Endodermal cell (in vitro differentiated cells): ENCODE results near the gene SUGCT. TPM values are rescaled to one million over a fixed set of nuclear protein-coding genes. Genes with fewer than 3 reads are reported as not detected.

Source experiments
- DNase-seq: peaks from one replicate; pipeline ENCODE4 v3.0.0-alpha.2; 2017
- H3K27ac ChIP-seq: 2 replicates; pipeline ENCODE4 v1.5.1; 2013; ENCODE audit warnings: mild to moderate bottlenecking, low read depth, low read length, moderate library complexity
- H3K27me3 ChIP-seq: 2 replicates; pipeline ENCODE4 v1.6.1; 2013; ENCODE audit warnings: mild to moderate bottlenecking, low read length, moderate library complexity; ENCODE audit not compliant: insufficient read depth, control insufficient read depth, poor library complexity, severe bottlenecking
- H3K36me3 ChIP-seq: 2 replicates; pipeline ENCODE4 v1.7.0; 2013; ENCODE audit warnings: mild to moderate bottlenecking, low read length, moderate library complexity; ENCODE audit not compliant: control insufficient read depth, insufficient read depth
- H3K4me1 ChIP-seq: one replicate; pipeline ENCODE4 v1.7.0; 2013; ENCODE audit warnings: low read length; ENCODE audit not compliant: control insufficient read depth, insufficient read depth
- H3K4me3 ChIP-seq: 2 replicates; pipeline ENCODE4 v1.5.1; 2013; ENCODE audit warnings: mild to moderate bottlenecking, low read length, moderate library complexity
- H3K9ac ChIP-seq: 2 replicates; pipeline ENCODE4 v1.6.1; 2013; ENCODE audit warnings: mild to moderate bottlenecking, low read length, moderate library complexity; ENCODE audit not compliant: poor library complexity, severe bottlenecking; ENCODE audit errors: extremely low read depth
- H3K9me3 ChIP-seq: 2 replicates; pipeline ENCODE4 v1.6.1; 2013; ENCODE audit warnings: mild to moderate bottlenecking, low read length, moderate library complexity; ENCODE audit not compliant: control insufficient read depth
- H3K27ac Mint-ChIP-seq: 2 replicates; pipeline ENCODE4 v1.8.0; 2020; ENCODE audit warnings: mixed read lengths
- H3K27me3 Mint-ChIP-seq: 2 replicates; pipeline ENCODE4 v1.8.0; 2021; ENCODE audit warnings: mild to moderate bottlenecking, mixed read lengths; ENCODE audit not compliant: insufficient read depth
- H3K36me3 Mint-ChIP-seq: 2 replicates; pipeline ENCODE4 v1.8.0; 2020; ENCODE audit warnings: low read depth, mixed read lengths
- H3K4me1 Mint-ChIP-seq: 2 replicates; pipeline ENCODE4 v1.8.0; 2020; ENCODE audit warnings: mixed read lengths
- H3K4me3 Mint-ChIP-seq: 2 replicates; pipeline ENCODE4 v1.8.0; 2020; ENCODE audit warnings: mild to moderate bottlenecking, moderate library complexity, mixed read lengths
- H3K9me3 Mint-ChIP-seq: 2 replicates; pipeline ENCODE4 v1.8.0; 2020; ENCODE audit warnings: mild to moderate bottlenecking, mixed read lengths
- CTCF ChIP-seq: fragments of 200-600 bp; sonication (generic); conservative IDR thresholded peaks from 2 replicates; pipeline ENCODE4 v1.5.0; 2021; ENCODE audit warnings: antibody characterized with exemption, mild to moderate bottlenecking
- WGBS, 2 experiments: methylation state at CpG; one replicate each; pipeline versions ENCODE4 v1.1.5 to v1.1.7; 2013; ENCODE audit warnings: missing lambda C conversion rate in 2 of 2, mixed read lengths in 1 of 2; ENCODE audit not compliant: insufficient coverage in 1 of 2, insufficient read length in 1 of 2; 5-methylcytosine and 5-hydroxymethylcytosine counted together
- total RNA-seq, 2 donors: library from RNA; stranded (reverse); fragmentation: NEBNext Ultra II Directional in 1 of 2; extraction: Animal tissue kit (Norgen Biotek cat#: 25700) in 1 of 2; gene quantifications; 2 replicates in 1 of 2; 3 replicates in 1 of 2; pipeline ENCODE4 v1.2.1, GENCODE V29; 2021

The SUGCT gene
- total RNA-seq, 2 donors from 2014 or later = 3.6 to 3.9 TPM

GRCh38 chr7:40526951-40527715 lies 392.3 kb downstream of the SUGCT start:
- no peaks in the 10 kb centered on the region for H3K27me3 Mint-ChIP-seq
- no peaks in the 10 kb centered on the region for H3K9me3 ChIP-seq
- no peaks in the 10 kb centered on the region for H3K36me3 ChIP-seq
- TF ChIP-seq CTCF = no peak
- H3K9me3 Mint-ChIP-seq = no peaks in the 10 kb centered on the region
- WGBS, 2 experiments = no CpG with 5 or more reads among the region's 1 CpG
- no peak overlapping the region for H3K9ac ChIP-seq
- H3K27ac ChIP-seq = no peak overlapping the region
- H3K4me1 ChIP-seq = no peaks in the 10 kb centered on the region
- H3K27ac Mint-ChIP-seq = no peak overlapping the region
- no peaks in the 10 kb centered on the region for H3K4me1 Mint-ChIP-seq
- H3K4me3 Mint-ChIP-seq = no peak overlapping the region
- no peaks in the 10 kb centered on the region for H3K36me3 Mint-ChIP-seq
- H3K4me3 ChIP-seq = no peak overlapping the region
- H3K27me3 ChIP-seq = no peaks in the 10 kb centered on the region
- DNase-seq = no peak

- no peak overlapping the region for H3K4me3 ChIP-seq
- H3K27ac ChIP-seq = no peak overlapping the region
- H3K27me3 ChIP-seq = no peaks in the 10 kb centered on the region
- no peak for DNase-seq
- H3K36me3 ChIP-seq = no peaks in the 10 kb centered on the region
- no peaks in the 10 kb centered on the region for H3K4me1 Mint-ChIP-seq
- H3K4me1 ChIP-seq = no peaks in the 10 kb centered on the region
- H3K9me3 Mint-ChIP-seq = no peaks in the 10 kb centered on the region
- no peak overlapping the region for H3K9ac ChIP-seq
- H3K4me3 Mint-ChIP-seq = no peak overlapping the region
- H3K9me3 ChIP-seq = no peaks in the 10 kb centered on the region
- no peak for TF ChIP-seq CTCF
- no peaks in the 10 kb centered on the region for H3K27me3 Mint-ChIP-seq
- no peaks in the 10 kb centered on the region for H3K36me3 Mint-ChIP-seq
- no peak overlapping the region for H3K27ac Mint-ChIP-seq
Observed at GRCh38 chr7:40527723-40528122, 392.9 kb downstream of the SUGCT start.

- no peak overlapping the region for H3K9ac ChIP-seq
- no peak overlapping the region for H3K4me3 ChIP-seq
- no peak for DNase-seq
- H3K27ac ChIP-seq = no peak overlapping the region
- H3K27ac Mint-ChIP-seq = no peak overlapping the region
- H3K4me3 Mint-ChIP-seq = no peak overlapping the region
- no peak for TF ChIP-seq CTCF
- no peaks in the 10 kb centered on the region for H3K4me1 ChIP-seq
- H3K9me3 Mint-ChIP-seq = no peaks in the 10 kb centered on the region
- H3K4me1 Mint-ChIP-seq = no peaks in the 10 kb centered on the region
- H3K36me3 ChIP-seq = no peaks in the 10 kb centered on the region
- no peaks in the 10 kb centered on the region for H3K36me3 Mint-ChIP-seq
- H3K27me3 Mint-ChIP-seq = no peaks in the 10 kb centered on the region
- H3K9me3 ChIP-seq = no peaks in the 10 kb centered on the region
- no peaks in the 10 kb centered on the region for H3K27me3 ChIP-seq
Observed at GRCh38 chr7:40530292-40530691, 395.5 kb downstream of the SUGCT start.
